Activated CD8-positive, alpha-beta memory T cell treated with anti-CD3 and anti-CD28 coated beads, Interleukin-2, amount 50 U/mL, for 24 hours (primary cell): ENCODE results near the gene RAPH1.
"Not testable (repeated sequence)": the region's sequence is repeated elsewhere in the genome, so short reads cannot be mapped to it uniquely, and the experiment has no call there.

Source experiments
- DNase-seq: peaks from one replicate; pipeline ENCODE4 v3.0.0-alpha.2; 2020; ENCODE audit errors: extremely low read depth

The RAPH1 gene

GRCh38 chr2:203431391-203432185 lies 103.5 kb downstream of the RAPH1 start:
- DNase-seq = no peak

- DNase-seq = not testable (repeated sequence)
Measured at GRCh38 chr2:203429643-203430042, 105.5 kb downstream of the RAPH1 start.

GRCh38 chr2:203427061-203427460 lies 108.0 kb downstream of the RAPH1 start:
- no peak for DNase-seq

GRCh38 chr2:203418271-203418670 lies 116.8 kb downstream of the RAPH1 start:
- no peak for DNase-seq

- DNase-seq = no peak
Measured at GRCh38 chr2:203413796-203414195, 121.3 kb downstream of the RAPH1 start.

- no peak for DNase-seq
Measured at GRCh38 chr2:203412546-203413331, 122.4 kb downstream of the RAPH1 start.

GRCh38 chr2:203407496-203407895 lies 127.6 kb downstream of the RAPH1 start:
- no peak for DNase-seq

GRCh38 chr2:203404996-203405395 lies 130.1 kb downstream of the RAPH1 start:
- no peak for DNase-seq

GRCh38 chr2:203400805-203401585 lies 134.1 kb downstream of the RAPH1 start:
- DNase-seq = no peak

- DNase-seq = no peak
Measured at GRCh38 chr2:203399031-203399430, 136.1 kb downstream of the RAPH1 start.

- no peak for DNase-seq
Measured at GRCh38 chr2:203396667-203397066, 138.4 kb downstream of the RAPH1 start.

GRCh38 chr2:203395858-203396257 lies 139.2 kb downstream of the RAPH1 start:
- no peak for DNase-seq

- no peak for DNase-seq
Measured at GRCh38 chr2:203394519-203395227, 140.4 kb downstream of the RAPH1 start.

GRCh38 chr2:203388153-203388552 lies 146.9 kb downstream of the RAPH1 start:
- DNase-seq = not testable (repeated sequence)

- DNase-seq = no peak
Measured at GRCh38 chr2:203383038-203383437, 152.1 kb downstream of the RAPH1 start.

- no peak for DNase-seq
Measured at GRCh38 chr2:203379156-203379555, 155.9 kb downstream of the RAPH1 start.

- DNase-seq = no peak
Measured at GRCh38 chr2:203376173-203376572, 158.9 kb downstream of the RAPH1 start.

- DNase-seq = not testable (repeated sequence)
Measured at GRCh38 chr2:203372706-203373105, 162.4 kb downstream of the RAPH1 start.

GRCh38 chr2:203366639-203367466 lies 168.2 kb downstream of the RAPH1 start:
- no peak for DNase-seq

GRCh38 chr2:203361922-203362321 lies 173.2 kb downstream of the RAPH1 start:
- DNase-seq = no peak

- no peak for DNase-seq
Measured at GRCh38 chr2:203361495-203361894, 173.6 kb downstream of the RAPH1 start.
